Hematopoietic multipotent progenitor cell (in vitro differentiated cells): Measurements from ENCODE around the gene NTSR1. TPM values are rescaled to one million over a fixed set of nuclear protein-coding genes. Genes with fewer than 3 reads are reported as not detected.

Source experiments
- DNase-seq, 3 donors: peaks; one replicate each; pipeline ENCODE4 v3.0.0-alpha.2; 2011 to 2015; ENCODE audit warnings: low read depth in 2 of 3, low spot score in 2 of 3
- total RNA-seq: library from RNA; depleted of rRNA; stranded (reverse); fragments of >200 nt; gene quantifications from one replicate; pipeline ENCODE4 v1.2.3, GENCODE V29; 2012

NTSR1 gene
- total RNA-seq, 1 donor = 0.27 TPM

- no peak for DNase-seq
Observed at GRCh38 chr20:62752671-62753501, 44.2 kb downstream of the NTSR1 start.

DNA sequence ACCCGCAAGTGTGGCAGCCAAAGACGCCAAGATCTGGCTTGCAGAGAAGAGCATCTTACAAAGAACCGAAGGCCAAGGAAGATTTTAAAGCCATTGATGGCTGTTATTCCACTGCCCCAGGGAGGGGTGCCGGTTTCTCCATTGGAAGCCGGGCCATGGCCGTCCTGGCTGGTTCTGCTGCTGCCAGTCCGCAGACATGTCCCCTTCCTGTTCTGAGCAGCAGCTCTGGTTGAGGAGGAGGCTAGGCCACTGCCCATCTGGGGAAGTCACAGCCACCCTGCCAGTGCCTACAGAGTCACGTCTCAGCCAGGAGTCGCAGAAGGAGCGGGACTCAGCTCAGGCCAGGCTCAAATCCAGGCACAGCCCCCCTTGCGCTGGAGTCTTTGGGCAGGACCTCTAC is 45.0 kb downstream of the NTSR1 start:
- DNase-seq = no peak

DNA sequence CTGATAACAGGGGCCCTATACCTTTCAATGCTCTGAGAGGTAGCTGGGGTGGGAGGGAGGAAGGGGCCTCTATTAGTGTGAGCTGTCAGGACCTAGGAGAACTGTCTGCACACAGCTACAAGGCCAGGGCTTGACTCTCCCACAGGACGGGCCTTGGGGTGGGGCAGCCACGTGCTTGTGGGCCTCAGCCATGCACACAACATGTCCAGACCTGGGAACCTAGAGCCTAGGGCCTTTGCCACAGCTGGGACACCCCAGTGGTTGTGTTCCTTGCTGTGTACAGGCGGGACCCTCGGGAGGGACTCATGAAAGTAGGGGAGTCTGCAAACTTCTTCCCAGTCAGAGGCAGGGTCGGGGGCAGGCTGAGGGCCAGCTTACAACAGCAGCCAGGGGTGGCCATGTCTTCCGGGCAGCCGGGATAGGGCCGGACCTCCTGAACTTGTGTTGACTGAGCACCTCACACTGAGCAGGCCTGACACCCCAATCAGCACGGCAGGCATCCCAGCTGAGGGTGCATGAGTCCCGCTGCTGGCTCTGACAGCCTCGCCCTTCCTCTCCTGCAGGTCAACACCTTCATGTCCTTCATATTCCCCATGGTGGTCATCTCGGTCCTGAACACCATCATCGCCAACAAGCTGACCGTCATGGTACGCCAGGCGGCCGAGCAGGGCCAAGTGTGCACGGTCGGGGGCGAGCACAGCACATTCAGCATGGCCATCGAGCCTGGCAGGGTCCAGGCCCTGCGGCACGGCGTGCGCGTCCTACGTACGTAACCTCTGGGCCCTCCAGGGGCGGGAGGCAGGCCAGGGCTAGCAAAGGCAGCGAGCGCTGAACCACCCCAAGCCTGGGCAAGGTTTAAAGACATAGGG is 45.7 kb downstream of the NTSR1 start:
- DNase-seq = no peak

- DNase-seq = no peak
Observed at GRCh38 chr20:62754991-62755356, 46.3 kb downstream of the NTSR1 start.

DNA sequence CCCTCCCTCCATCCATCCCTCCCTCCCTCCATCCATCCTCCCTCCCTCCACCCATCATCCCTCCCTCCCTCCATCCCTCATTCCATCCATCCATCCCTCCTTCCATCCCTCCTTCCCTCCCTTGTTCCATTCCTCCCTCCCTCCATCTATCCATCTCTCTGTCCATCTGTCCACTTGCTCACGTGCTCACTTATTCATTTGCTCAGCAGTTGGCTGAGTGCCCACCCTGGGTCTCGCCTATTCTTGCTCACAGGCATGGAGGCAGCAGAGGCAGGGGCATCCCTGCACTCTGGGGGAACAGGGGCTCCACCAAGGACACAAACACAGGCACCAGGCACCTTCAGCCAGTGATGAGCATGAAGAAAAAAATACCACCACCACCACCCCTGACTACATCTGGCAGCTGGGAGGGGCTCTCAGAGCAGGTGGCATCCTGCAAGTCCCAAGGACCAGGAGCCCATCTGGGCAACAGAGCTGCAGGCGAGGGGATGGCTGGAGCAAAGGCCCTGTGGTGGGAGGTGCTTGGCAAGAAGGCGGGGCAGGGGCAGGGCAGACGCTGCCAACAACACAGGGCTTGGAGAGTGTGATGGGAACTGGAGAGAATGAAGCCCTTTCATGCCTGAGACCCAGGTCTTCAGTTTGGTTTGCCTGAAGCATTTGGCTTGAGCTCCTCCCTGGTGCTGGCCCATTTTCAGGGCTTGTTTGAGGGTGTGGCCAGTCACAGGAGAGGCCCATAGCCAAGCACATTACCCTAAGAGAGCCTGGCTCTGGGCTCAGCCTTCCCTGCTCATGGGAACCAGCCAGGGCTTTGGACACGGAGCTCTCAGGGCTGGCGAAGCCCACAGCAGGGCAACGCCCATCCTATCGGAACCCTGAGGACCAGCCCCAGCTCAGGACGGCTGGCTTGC is 47.4 kb downstream of the NTSR1 start:
- DNase-seq = no peak

- no peak for DNase-seq
Observed at GRCh38 chr20:62758226-62758912, 49.7 kb downstream of the NTSR1 start.

DNA sequence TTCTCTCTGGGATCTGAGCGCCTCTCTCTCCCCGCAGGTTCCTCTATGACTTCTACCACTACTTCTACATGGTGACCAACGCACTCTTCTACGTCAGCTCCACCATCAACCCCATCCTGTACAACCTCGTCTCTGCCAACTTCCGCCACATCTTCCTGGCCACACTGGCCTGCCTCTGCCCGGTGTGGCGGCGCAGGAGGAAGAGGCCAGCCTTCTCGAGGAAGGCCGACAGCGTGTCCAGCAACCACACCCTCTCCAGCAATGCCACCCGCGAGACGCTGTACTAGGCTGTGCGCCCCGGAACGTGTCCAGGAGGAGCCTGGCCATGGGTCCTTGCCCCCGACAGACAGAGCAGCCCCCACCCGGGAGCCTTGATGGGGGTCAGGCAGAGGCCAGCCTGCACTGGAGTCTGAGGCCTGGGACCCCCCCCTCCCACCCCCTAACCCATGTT is 51.4 kb downstream of the NTSR1 start:
- no peak for DNase-seq

DNA sequence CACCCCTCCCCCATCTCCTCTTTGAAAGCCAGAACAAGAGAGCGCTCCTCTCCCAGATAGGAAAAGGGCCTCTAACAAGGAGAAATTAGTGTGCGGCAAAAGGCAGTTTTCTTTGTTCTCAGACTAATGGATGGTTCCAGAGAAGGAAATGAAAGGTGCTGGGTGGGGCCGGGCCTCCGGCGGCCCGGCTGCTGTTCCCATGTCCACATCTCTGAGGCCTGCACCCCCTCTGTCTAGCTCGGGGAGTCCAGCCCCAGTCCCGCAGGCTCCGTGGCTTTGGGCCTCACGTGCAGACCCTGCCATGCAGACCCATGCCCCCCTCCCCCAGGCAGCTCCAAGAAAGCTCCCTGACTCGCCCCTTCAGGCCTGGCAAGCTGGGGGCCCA is 51.8 kb downstream of the NTSR1 start:
- no peak for DNase-seq

- no peak for DNase-seq
Observed at GRCh38 chr20:62760856-62761758, 52.5 kb downstream of the NTSR1 start.

DNA sequence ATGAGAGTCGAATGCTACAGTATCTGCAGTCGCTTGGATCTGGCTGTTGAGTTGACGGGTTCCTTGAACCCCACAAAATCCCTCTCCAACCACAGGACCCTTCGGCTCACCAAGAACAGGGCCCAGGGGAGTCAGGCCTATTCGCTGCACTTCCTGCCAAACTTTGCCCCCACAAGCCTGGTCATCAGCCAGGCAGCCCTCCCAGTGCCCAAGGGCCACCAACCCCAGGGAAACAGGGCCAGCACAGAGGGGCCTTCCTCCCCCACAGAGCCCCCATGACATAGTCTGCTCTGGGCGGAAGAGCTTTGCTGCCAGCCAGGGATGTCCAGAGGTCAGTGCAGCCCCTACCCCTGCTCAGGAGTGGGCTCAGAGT is 53.1 kb downstream of the NTSR1 start:
- no peak for DNase-seq

- DNase-seq = no peak
Observed at GRCh38 chr20:62762376-62762775, 53.7 kb downstream of the NTSR1 start.

GRCh38 chr20:62762801-62763368 is 54.2 kb downstream of the NTSR1 start:
- DNase-seq = no peak

GRCh38 chr20:62763404-62763803 is 54.8 kb downstream of the NTSR1 start:
- DNase-seq = no peak

- no peak for DNase-seq
Observed at GRCh38 chr20:62764156-62764935, 55.7 kb downstream of the NTSR1 start.

- no peak for DNase-seq
Observed at GRCh38 chr20:62765021-62765420, 56.4 kb downstream of the NTSR1 start.

DNA sequence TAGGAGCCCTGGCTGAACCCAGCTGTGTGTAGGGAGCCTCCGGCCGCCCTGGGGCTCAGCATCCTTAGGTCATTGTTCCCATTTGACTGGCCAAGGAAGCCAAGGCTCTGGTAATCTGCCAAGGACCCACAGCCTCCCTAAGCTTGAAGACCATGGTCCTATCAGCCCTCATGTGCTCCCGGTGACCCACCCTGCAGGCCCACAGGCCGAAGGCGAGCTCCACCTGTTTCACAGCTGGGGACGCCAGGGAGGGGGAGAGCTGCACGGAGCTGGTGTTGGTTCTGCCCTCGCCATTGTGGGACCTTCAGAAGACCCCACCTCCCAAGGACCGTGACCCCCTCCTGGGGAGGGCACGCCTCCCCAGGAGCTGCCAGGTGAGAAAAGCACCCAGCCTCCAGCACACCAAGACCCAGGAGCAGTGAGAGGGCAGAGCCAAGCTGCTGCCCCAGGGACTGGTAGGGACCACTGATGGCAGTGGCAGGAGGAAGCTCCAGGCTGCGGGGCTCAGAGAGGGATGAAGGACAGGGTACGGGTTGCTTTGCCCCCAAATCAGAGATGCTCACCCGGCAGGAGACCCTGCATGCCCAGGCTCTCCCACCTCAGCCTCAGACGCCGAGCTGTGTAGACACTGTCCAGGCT is 56.9 kb downstream of the NTSR1 start:
- no peak for DNase-seq

GRCh38 chr20:62766071-62766450 is 57.4 kb downstream of the NTSR1 start:
- no peak for DNase-seq

DNA sequence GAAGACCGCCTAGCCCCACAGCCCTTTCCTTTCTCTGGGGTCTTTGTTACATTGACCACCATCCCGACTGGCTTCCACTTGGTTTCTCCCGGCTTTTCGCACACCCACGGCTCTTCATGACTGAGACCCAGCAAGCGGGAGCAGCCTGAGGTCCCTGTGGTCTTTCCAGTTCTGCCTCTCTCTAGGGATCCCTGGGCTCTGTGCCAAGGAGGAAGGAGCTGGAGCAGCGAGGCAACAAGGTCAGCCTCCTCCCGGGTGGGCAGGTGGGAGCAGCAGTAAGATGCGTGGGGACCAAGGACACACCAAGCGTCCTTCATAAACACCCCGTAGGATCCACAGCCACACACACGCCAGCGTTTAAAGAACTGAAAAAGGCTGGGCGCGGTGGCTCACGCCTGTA is 58.1 kb downstream of the NTSR1 start:
- no peak for DNase-seq
